ENCODE measurements around the gene TMEM144.
"Not testable (repeated sequence)": the region's sequence is repeated elsewhere in the genome, so short reads cannot be mapped to it uniquely, and the experiment has no call there.

TMEM144 gene

DNA sequence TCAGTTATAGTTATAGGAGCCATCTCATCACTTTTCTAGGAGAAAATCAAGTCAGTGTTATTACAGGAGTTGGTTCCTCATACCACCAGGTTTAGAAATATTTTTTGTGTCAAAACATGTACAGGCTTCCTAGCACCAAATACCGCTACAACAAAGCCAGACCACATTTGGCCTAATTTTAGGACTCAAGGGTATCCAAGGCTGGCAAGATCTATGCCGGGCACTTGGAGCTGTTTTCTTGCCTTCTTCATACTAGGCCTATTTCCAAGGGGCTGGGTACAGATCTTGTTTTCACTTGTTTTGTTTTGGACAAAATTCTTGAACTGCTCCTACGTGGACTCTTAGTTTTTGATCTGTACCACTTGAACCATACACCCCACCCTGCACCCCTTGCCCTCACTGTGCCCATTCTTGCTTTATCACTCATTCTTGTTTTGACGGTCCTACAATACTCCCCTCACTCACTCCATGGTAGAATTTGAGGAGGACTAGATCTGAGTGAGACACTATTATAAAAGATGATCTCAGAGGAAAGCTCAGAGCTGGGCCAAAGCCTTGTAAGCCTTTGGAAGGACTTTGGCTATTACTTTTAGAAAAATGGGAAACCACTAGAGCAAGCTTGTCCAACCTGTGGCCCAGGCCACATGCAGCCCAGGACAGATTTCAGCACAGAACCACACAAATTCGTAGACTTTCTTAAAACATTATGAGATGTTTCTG lies 17.7 kb upstream of the TMEM144 start:
- no peak for DNase-seq

DNA sequence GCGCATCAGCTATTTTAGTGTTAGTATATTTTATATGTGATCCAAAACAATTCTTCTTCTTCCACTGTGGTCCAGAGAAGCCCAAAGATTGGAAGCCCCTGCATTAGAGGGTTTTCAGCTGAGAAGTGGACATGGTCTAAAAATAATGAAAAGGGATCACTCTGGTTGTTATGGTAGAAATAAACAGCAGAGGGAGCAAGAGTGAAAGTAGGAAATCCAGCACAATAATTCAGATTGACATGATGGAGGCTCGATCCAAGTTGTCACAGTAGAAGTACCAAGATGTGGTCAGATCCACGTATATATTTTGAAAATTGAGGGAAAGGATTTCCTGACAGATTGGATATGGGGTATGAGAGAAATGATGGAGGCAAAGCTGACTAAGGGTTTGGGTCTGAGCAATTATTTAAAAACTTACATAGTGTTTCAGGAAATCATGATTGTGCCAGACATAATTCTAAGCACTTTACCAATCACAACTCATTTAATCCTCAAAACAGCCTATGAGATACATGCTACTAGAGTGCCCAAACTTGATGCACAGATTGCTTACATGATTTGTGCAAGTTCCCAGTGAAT lies 17.0 kb upstream of the TMEM144 start:
- DNase-seq: peak in 2 of 3 experiments; percentile 17 to 75

DNA sequence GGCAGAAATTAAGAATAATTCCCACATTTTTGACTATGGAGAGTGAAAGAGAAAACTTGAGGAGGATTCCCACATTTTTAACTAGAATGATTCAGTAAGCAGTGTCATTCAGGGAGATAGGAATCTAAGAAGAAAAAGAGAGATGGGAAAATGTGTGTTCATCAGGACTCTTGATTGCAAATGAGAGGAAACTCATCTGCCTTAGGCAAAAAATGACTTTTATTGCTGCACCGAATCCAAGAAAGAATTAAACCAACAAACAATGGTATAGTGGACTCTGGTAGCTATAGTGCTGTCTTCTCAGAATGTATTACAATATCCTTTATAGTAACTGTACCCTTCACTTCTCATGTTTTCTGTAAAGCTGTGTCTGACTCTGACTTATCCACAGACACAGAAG lies 15.0 kb upstream of the TMEM144 start:
- DNase-seq: no peak

DNA sequence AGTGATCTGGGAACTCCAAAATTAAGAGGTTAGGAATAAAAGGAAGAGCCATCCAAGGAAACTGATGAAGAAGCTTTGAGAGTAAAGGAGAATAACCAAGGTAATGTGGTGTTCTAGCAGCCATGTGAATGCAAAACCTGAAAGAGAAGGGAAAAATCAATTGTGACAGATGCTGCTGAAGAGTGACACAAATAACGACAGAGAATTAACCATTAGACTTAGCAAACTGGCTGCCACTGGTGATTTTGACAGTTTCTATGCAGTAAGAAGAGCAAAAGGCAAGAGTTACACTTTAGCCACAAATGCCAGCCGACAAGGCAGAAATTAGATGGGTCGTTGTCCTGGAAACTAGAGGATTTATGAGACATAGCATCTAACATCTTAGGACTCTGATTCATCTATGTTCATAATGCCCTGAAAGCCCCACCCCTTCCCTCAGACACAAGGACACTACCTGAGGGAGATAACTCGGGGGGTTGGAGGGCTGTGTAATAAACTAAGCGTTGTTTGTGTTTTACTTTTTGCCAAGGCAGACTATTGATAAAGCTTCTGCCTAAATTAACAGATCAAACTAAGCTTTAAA lies 13.0 kb upstream of the TMEM144 start:
- no peak for DNase-seq

DNA sequence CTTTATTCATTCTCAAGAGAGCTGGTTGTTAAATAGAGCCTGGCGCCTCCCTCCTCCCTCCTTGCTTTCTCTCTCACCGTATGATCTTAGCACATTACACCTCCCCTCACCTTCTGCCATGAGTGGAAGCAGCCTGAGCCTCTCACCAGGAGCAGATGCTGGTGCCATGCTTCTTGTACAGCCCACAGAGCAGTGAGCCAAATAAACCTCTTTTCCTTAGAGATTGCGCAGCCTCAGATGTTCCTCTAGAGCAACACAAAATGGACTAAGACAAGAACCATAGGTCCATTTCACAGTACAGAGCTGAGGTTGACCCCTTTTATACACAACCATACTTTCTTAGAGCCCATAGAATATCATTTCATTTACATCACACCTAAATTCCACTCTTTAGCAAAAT lies 10.1 kb upstream of the TMEM144 start:
- DNase-seq: no peak

DNA sequence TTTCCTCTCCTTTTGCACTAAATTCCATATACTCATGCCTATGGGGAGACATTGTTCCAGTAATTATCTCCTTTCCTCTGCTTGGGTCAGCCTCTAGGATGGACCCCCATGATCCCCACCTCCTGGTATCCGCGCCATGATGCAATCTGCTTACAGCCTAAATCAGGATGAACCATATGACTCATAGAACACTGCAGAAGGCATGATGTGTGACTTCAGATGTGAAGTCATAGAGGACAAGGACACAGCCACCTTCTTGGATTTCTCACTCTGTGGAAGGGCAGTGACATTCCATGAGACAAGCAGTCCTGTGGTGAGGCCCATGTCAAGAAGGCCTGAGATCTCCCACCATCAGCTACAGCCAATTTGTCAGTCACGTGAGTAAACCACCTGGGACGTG lies 9.0 kb upstream of the TMEM144 start:
- no peak for DNase-seq

DNA sequence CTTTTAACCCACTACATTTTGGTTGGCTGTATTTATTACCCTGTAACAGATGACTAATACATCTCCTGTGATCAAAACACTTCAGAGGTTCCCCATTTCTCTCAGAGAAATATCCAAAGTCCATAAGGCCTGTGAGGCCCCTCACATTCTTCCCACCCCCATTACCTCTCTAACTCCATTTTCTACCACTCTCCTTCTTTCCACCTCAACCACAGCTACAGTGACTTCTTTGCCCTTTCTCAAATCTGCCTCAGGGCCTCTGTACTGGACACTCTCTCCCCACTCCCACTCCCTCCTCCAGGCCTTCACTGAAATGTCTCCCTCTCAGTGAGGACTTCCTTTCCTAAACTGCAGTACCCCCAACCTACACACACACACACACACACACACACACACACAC lies 8.4 kb upstream of the TMEM144 start:
- no peak for DNase-seq

DNA sequence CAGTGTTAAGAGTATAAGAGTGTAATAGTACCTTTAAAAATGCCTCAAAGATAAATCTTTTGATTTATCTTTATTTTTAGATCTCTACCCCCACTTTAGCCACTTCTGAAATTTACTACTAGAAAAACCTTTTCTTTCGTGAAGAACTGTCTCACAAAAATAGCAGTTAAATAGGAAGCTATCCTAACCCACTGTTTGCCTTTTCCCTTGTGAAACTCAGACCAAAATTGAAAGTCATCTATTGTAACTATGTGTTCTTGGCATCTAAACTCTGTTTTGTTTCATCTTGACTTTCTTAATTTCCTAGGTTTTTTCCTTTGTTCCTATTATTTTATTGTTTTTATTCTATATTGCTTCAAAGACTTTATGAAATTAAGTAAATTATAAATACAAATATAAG lies 7.8 kb upstream of the TMEM144 start:
- DNase-seq: no peak

DNA sequence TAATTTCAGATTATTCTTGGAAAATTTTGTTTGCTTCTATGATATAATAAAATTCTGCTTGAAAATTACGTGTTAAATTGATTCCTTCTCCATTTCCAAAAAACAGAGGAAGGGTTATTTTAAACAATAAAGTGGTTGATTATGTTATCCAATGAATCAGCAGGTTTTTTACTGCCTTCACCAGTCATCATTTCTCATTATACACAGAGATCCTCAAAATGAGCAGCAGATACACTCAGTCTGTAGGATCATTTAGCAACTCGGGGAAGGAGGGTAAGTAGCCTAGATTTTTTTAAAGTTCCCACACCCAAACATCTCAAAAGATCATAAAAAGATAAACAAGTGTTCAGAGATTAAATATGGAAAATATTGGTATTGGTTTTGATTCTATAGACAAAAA lies 6.8 kb upstream of the TMEM144 start:
- DNase-seq: no peak

DNA sequence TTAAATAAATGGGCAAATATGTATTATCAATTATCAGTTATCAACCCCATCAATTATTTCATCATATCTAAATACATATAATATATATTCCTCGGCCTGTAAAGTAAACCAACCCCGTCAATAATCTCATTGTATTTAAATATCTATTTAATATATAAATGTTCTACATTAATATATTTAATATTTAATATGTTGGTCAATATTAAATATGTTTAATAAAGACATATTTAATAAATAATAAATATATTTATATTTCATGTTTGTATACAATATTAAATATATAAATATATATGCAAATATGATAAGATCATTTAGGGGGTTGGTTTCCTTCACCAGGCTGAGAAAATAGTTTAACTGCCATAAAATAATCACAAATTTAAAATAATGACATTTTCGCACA lies 6.4 kb upstream of the TMEM144 start:
- no peak for DNase-seq

DNA sequence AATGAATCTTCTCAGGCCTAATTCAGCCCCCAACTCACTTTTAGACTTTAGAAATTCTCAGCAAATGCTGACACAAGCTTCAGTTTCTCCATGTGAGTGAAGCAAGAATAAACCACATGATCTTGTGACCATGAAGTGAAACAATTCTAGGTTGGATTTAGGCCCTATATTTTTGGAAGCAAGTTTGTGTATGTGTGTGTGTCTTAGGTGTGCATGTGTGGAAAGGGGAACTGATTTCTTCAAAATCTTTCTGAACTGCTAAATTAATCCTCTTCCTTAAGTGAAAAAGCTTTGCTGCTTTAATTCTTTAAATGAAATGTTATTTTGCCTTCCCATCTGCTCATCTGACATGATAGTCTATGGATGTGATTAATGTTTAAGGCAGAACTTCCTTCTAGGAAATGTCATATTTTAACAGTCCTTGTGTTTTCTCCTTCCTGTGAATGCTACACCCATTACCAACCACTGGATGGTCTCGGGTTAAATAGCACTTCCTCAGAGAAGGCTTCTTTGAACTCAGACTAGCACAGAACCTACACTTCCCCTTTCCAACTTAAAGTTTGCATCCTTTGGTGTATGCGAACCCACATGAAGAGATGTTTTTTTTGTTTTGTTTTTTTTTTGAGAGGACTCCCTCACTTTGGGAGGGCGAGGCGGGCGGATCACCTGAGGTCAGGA lies 1.2 kb upstream of the TMEM144 start:
- no peak for DNase-seq

DNA sequence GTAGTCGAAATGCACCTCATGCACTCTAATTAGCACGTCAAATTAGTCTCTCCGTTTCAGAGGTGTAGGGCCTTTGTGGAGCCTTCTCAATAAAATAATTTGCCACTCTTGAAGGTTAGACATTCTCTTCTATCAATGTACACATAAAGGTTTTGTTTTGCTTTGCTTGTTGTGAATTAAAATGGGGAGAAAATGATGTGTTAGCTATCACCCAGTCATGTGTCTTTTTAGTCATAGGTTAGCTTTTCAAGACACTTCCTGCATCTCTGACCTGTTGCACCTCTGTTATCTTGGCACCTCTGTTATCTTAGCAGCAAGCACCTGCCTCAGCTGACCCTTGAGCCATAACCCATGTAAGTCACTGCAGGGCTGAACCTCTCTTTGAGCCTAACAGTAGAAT lies 936 bp downstream of the TMEM144 start:
- peak in 2 of 3 experiments; percentile 39 to 59 for DNase-seq

DNA sequence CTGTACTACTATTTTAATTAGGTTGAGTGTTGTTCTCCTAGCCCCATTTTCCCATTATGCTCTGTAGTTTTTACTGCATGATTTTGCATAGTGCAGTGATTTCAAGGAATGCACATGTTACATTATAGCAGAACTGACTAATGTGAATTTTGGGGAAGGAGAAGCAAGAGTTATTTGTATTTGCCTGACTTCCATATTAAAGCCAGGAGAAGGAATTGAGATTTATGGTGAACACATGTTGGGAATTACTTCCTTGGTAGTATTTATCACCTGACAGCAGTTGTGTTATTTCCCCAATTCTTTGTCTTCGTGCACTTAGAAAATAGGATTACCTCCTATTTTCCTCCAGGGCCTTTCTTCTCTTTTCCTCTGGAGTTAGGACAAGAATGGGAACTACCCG lies 3.2 kb downstream of the TMEM144 start:
- DNase-seq: no peak

DNA sequence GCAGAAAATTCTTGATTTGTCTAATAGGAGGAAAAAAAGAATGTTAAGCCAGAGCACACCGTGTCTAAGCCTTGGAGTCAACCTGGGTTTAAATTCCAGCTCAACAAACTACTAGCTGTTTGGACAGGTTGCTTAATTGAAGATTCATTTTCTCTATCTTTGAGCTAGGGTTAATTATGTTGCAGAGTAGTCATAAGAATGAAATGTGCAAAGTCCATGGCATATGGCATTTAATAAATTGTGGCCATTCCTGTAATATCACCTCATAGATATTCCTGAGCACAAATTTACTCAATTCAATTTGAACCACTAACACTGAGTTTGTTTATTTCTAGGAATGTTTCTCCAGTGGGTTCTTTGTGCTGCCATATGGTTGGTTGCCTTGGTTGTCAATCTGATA lies 4.6 kb downstream of the TMEM144 start:
- DNase-seq: no peak

DNA sequence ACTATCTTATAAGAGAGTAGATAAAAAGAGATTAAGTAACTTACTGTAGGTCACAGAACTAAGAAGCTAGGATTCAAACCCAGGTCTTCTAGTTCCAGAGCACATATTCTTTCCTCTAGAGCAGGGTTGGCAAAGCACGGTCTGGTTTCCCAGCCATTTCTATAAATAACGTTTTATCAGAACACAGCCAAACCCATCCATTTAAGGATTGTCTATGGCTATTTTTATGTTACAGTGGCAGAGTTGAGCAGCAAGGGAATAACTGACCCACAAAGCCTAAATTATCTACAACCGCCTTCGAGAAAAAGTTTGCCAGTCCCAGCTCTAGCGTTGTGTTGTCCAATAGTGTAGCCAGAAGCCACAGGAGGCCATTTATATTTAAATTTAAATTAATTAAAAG lies 7.5 kb downstream of the TMEM144 start:
- no peak for DNase-seq

DNA sequence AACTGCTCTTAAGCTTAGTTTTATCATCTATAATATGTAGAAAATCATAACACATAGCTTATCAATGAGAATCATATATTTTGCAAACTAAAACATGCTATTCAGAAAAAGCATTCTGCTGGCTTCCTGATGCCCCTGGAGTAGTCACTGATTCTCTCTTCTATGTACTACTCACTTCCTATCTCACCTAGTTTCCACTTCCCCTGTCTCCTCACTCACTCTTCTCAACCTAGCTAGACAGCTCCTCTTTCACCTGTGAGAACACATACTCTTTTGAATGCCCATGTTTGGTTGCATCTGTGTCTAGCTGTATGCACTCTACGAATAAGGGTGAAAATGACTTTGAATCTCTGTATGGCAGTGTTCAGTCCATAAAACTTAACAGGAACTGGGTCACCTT lies 9.3 kb downstream of the TMEM144 start:
- no peak for DNase-seq

DNA sequence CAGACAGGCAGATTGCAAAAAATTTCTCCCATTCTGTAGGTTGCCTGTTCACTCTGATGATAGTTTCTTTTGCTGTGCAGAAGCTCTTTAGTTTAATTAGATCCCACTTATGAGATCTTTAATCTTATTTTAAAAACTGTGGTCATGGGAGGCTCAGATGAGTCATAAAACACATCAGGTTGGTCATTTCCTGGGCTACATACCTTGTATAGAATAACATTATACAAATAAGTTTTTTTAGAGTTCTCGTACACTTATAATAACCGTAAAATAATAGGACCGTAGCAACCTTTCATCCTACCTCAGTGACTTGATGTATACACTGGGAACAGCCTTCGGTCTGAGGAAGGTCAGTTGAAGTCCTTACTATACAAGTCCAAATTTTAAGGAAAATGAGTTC lies 14.0 kb downstream of the TMEM144 start:
- not testable (repeated sequence) for DNase-seq

DNA sequence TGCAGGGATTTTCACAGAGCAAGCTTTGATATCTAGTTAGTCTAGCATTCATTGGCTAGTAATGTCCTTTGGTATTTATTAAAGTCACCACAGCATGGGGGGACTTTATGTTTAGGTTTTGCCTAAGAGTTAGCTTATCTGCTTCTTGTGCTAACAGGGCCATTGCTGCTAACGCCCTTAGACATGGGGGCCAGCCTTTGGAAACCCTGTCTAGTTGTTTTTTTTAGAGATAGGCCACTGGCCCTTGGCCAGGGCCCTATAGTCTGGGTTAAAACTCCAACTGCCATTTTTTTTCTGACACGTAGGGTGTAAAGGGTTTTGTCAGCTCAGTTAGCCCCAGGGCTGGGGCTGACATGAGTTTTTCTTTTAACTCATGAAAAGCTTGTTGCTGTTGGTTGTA lies 14.7 kb downstream of the TMEM144 start:
- DNase-seq: not testable (repeated sequence)

DNA sequence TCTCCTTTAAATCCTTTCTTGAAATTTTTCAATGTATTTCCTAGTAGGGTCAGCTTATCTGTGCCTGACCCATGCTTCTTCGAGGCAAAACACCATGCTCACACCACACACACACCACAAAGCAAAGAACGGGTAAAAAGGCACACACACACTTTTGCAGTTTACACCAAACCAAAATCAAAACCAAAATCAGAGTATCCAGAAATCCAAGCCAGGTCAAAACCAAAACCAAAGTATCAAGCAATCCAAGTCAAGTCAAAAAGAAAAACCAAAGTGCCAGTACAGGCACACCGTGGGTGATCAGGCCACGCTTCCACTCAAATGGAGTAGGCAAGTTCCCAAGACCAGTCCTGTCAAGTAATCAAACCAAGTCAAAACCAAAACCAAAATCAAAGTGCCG lies 17.6 kb downstream of the TMEM144 start:
- not testable (repeated sequence) for DNase-seq

DNA sequence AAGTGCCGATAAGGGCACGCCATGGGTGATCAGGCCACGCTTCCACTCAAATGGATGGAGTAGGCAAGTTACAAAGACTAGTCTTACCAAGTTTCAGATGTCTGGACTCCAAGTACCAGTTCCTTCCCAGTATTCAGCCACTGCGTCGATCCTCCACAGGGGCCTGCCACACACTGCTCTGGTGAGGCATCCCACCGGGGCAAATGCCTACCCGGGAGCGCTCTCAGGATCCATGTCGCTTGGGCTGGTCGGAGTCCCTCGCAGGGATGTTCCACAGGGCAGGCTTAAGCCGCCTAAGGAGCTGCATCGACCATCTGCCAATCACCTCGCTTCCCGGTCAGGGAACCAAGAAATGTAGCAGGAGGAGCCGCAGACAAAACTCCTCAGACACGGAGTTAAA lies 18.1 kb downstream of the TMEM144 start:
- DNase-seq: not testable (repeated sequence)

DNA sequence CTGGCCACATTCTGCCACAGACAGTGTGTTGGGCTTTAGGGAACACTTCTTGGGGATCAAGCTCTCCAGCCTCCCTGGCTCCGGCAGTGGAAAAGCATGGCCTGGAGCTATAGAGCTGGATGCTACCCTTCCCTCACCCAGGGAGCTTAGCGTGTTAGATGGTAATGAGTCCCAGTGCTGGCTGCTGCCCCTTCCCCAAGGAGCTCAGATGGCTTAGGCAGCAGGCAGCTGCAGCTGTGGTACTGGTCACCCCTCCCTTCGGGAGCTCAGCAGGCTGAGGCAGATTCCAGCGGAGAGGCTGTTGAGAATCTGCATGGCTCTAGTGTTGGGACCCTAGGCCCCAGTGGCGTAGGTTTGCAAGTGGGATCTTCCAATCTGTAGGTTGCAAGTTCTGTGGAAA lies 19.5 kb downstream of the TMEM144 start:
- DNase-seq: no peak

DNA sequence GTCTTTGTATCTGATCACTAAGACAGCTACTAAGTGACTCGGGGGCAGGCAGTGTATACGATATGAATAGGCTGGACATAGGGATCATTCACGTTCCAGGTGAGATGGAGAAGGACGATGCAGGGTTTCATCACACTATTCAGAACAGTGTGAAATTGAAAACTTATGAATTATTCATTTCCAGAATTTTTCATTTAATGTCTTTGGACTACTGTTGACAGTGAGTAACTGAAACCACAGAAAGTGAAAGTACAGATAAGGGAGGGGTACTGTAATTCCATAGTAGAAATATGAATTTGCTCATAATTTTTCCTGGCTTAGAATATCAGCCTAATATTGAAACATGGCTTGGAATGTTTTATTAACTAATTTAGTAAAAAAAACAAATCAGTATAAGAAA lies 24.4 kb downstream of the TMEM144 start:
- DNase-seq: no peak

DNA sequence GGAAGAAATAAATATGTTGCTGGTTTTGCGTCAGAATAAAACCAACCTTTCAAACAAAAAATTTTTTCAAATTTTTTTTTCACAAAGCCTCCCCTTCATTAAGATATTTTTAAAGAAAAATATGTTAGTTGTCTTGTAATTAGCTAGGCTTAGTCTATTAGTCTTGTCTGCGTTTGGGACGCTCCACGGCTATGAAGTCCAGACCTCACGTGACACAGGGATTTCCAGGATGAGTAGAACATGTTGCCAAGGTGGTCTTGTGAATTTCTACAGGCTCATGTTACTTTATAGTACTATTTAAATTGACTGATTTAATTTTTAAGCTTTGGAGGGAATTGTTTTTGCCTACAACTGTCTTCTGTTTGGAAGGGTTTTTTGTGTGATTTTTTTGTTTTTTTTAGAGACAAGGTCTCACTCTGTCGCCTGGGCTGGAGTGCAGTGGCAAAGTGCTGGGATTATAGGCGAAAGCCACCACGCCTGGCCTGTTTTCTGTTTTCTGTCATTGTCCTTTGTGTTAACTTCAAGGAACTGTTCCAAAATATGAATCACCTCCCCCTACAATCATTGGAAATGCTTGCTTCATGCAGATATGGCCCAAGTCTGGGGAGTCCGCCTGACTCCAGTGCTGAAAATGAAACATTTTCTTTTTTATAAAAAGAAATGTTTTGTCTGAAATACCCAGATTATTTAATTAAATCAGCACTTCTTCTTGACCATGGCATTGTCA lies 26.2 kb downstream of the TMEM144 start:
- DNase-seq: no peak

Measured in NCI-H1417 (cell line).